HG03469 (cell line): ENCODE measurements around the gene WBP1.
"Not testable (repeated sequence)": the region's sequence is repeated elsewhere in the genome, so short reads cannot be mapped to it uniquely, and the experiment has no call there.

Experiments used
- ATAC-seq: cut with Tn5 transposase; IDR thresholded peaks from one replicate; pipeline ENCODE4 v1.9.1; 2021; ENCODE audit warnings: mild to moderate bottlenecking, moderate library complexity, moderate number of reproducible peaks; ENCODE audit not compliant: unreplicated experiment

The WBP1 gene

GRCh38 chr2:74458132-74458937 is at the start of gene WBP1:
TSS of gene WBP1 (plus strand) at chr2:74458438. CDS start at chr2:74458603, 165 bp downstream.
- peak; percentile 76 for ATAC-seq

DNA sequence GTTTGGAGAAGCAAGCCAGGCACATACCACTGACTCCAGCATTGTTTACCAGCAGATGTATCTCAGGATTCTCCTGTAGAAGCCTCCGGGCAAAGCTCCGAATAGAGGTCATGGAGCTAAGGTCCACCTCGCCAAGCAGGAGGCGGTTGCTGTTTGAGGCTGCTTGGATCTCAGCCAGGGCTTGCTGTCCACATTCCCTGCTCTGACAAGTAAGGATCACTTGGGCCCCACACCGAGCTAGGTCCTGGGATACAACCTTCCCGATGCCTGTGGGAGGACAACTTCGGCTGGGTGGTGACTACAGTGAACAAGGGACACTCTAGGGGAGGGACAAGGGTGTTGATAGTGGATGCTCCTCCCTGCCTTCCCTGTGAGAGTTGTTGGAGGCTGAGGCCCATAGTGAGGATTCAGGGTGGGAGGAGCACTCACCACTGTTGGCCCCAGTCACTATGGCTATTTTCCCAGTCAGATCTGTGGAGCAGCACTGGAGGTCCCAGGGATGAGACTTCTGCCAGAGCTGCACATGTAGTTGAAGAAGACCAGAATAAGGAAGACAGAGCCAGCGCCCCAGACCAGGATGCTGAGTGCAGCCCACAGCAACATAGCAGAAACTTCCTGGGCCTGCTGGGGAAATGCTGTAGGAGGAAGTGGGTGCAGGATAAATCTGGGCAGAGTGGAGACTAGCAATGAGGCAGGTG is 45.1 kb upstream of the WBP1 start:
- ATAC-seq: no peak

DNA sequence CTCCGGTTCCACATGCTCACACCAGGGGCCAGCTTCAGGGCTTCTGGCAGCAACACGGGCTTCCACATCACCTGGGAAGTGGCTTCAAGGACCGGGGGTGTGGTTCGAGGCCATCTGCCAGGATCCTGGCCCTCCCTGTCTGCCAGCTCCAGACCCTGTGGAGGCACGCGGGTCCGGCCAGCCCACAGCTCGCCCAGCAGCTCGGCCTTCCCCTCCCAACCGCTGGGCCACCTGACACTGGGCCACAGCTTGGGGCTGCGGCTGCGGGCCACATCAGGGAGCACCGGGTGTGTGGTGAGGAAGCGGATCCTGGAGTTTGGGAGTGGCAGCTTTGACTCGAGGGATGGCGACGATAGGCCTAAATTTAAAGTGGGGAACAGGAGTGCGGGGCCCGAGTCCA is 43.8 kb upstream of the WBP1 start:
- no peak for ATAC-seq

- ATAC-seq: no peak
Observed at GRCh38 chr2:74414881-74415761, 43.1 kb upstream of the WBP1 start.

- ATAC-seq: no peak
Observed at GRCh38 chr2:74415762-74416395, 42.4 kb upstream of the WBP1 start.

GRCh38 chr2:74416778-74417177 is 41.5 kb upstream of the WBP1 start:
- ATAC-seq: no peak

- ATAC-seq: no peak
Observed at GRCh38 chr2:74417197-74417596, 41.0 kb upstream of the WBP1 start.

DNA sequence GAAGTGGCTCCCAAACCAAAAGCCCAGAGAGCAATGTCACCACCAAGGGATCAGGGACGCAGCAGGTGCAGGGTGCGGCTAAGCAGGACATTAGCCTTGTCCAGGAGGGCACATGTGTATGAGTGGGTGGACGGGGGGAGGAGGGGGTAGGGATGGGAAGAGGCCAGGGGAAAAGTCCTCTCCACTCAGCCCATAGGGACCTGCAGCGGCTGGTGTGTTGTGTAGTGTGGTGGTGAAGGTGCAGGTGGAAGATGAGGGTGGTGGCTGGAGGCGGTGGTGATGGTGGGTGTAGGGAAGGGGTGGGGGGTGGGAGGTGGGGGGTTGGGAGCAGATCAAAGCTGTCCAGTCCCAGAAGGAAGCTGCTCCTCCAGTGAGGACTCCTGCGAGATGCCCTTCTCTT is 40.5 kb upstream of the WBP1 start:
- ATAC-seq: no peak

GRCh38 chr2:74418312-74418711 is 39.9 kb upstream of the WBP1 start:
- no peak for ATAC-seq

DNA sequence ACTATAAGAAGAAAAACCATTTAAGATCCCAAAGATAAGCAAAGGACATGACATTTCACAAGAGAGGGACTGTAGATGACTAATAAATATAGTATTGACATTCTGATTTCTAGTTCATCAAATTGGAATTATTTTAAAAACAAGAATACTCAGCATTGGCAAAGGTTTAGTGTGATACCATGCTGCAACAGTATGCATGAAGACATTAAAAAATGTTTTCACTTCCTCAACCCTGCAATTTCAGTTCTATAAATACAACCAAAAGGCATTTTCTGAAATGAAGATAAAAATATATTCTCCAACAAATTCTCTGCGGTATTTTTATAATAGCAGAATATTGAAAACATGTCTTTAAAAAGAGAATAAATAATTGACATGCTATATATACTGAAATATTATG is 38.9 kb upstream of the WBP1 start:
- ATAC-seq: no peak

DNA sequence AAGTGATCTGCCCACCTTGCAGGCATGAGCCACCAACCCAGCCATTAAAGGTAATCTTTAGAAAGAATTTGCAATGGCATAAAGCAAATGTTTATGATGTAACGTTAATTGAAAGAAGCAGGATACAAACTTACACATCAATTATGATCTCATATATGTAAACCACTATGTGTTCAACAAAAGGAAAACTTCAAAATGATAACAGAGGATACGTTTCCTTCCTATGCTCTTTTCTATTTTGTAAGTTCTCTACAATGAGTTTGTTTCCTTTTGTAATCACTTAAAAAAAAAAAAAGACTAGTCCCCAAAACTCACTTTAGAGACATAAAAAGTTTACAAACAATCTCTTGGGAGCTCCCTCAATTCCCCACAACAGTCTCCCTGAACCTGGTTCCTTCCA is 38.2 kb upstream of the WBP1 start:
- ATAC-seq: no peak

DNA sequence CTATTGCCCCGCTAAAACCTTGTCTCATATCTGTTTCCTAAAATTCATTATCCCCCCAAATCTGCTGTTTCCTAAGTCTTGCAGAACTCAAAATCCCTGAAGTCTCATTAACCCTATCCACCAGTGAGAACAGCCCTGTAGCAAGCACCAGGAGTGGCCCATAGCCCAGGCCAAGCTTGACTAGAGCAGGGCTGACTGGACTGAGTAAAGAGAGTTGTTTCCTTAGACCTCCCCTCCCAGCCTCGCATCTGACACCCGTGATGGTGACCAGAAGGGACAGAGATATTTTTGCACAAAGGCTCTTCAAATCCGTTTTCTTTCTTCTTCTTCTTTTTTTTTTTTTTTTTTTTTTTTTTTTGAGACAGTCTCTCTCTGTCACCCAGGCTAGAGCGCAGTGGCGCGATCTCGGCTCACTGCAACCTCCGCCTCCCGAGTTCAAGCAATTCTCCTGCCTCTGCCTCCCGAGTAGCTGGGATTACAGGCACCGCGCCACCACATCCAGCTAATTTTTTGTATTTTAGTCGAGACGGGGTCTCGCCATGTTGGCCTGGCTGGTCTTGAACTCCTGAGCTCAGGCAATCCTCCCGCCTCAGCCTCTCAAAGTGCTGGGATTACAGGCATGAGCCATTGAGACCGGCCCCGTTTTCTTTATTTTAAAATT is 37.7 kb upstream of the WBP1 start:
- not testable (repeated sequence) for ATAC-seq

GRCh38 chr2:74421221-74421870 is 36.9 kb upstream of the WBP1 start, which contains the start of the genes C2orf81 and WDR54:
TSS of gene C2orf81 (minus strand) at chr2:74421619. CDS start at chr2:74421560, 59 bp downstream.
TSS of gene WDR54 (plus strand) at chr2:74421730. CDS start at chr2:74422154, 424 bp downstream.
- ATAC-seq: peak; percentile 82

- no peak for ATAC-seq
Observed at GRCh38 chr2:74423231-74424095, 34.8 kb upstream of the WBP1 start.

DNA sequence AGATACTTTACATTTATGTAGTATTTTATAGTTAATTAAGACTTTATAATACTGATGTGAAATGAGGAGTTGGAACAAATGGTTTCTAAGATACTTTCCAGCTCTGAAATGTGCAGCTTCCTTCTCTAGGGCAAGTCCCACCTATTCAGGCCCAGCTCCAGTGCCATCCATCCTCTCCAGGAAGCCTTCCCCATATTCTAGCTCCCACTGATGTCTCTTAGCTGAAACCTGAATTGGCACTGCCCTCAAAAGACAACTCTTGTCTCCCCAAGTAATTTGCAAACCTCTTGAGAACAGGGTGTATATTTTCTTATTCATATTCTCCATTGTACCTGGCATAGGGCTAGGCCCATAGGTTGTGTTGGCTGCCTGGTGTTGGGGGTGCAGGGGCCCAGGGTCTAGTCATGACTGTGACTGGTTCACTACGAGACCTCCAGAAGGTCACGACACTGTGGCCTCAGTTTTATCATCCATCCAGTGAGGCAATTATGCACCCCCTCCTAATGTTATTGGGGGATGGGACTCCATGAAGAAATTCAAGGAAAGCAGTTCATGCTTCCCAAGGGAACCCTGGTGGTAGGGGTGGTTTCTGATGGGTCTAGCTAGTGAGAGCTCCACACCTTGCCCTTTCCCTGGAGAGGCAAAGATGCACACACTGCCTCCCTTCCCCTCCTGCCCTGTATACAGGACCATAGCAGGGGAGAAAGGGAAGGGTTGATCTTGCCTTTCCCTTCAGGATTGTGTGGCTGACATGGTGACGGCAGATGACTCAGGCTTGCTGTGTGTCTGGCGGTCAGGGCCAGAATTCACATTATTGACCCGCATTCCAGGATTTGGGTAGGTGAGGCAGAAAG is 33.9 kb upstream of the WBP1 start:
- no peak for ATAC-seq

DNA sequence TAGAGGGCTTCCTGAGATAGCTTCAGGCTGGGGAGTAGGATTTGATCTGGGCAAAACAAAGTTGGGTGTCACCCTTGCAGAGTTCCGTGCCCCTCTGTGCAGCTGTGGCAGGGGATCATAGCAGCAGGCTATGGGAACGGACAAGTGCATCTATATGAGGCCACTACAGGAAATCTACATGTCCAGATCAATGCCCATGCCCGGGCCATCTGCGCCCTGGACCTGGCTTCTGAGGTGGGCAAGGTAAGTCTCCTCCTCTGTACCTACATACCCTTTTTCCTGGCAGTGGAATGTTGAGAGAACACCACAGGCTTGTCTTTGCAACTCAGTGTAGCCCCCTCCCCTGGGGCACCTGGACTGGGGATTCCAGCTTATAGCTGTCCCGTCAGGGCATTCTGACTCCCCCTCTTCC is 33.2 kb upstream of the WBP1 start:
- no peak for ATAC-seq

- ATAC-seq: no peak
Observed at GRCh38 chr2:74425523-74425922, 32.7 kb upstream of the WBP1 start.
